Right renal pelvis (tissue), 4 donors: ENCODE results near the gene GGA1. TPM values are rescaled to one million over a fixed set of nuclear protein-coding genes. Genes with fewer than 3 reads are reported as not detected.

Source experiments
- DNase-seq, 4 donors: peaks; one replicate each; pipeline ENCODE4 v3.0.0-alpha.2; 2013; ENCODE audit warnings: low read depth in 4 of 4, low spot score in 3 of 4, missing footprints in 1 of 4
- polyA plus RNA-seq, 4 donors: library from polyadenylated mRNA; unstranded; fragments of 120-200 nt; gene quantifications; one replicate each; pipeline ENCODE4 v1.2.1, GENCODE V29; 2013; ENCODE audit not compliant: insufficient read length in 4 of 4

GGA1 gene
- polyA plus RNA-seq: 10 to 100 TPM; 39.6 to 53.9 (median 50.0) TPM

- peak; percentile 90 to 94 (median 92) for DNase-seq
These were observed at the start of gene GGA1 for GRCh38 chr22:37608477-37609239. Gene GGA1 (plus strand): TSS chr22:37608834. CDS start chr22:37608861, 27 bp downstream.

- DNase-seq: no peak
These were observed 49.1 kb upstream of the GGA1 start for GRCh38 chr22:37559521-37559900.

GRCh38 chr22:37559901-37560607 lies 48.6 kb upstream of the GGA1 start, which contains the start of gene CDC42EP1:
Gene CDC42EP1 (plus strand): TSS chr22:37560480. CDS start chr22:37566350, 5,870 bp downstream.
- DNase-seq: no peak

GRCh38 chr22:37560608-37561211 lies 47.9 kb upstream of the GGA1 start:
- no peak for DNase-seq

GRCh38 chr22:37561212-37562048 lies 47.2 kb upstream of the GGA1 start:
- peak; percentile 86 to 88 (median 87) for DNase-seq

GRCh38 chr22:37562049-37562875 lies 46.4 kb upstream of the GGA1 start:
- no peak for DNase-seq

- no peak for DNase-seq
These were observed 45.2 kb upstream of the GGA1 start for GRCh38 chr22:37563153-37564081.

GRCh38 chr22:37564111-37564711 lies 44.4 kb upstream of the GGA1 start:
- DNase-seq: no peak

GRCh38 chr22:37565830-37566229 lies 42.8 kb upstream of the GGA1 start:
- DNase-seq: no peak

- DNase-seq: no peak
These were observed 42.3 kb upstream of the GGA1 start for GRCh38 chr22:37566329-37566837.

- no peak for DNase-seq
These were observed 41.5 kb upstream of the GGA1 start for GRCh38 chr22:37566903-37567798.

GRCh38 chr22:37568012-37568411 lies 40.6 kb upstream of the GGA1 start:
- DNase-seq: no peak

- DNase-seq: no peak
These were observed 40.1 kb upstream of the GGA1 start for GRCh38 chr22:37568448-37569008.

GRCh38 chr22:37569009-37569920 lies 39.4 kb upstream of the GGA1 start:
- no peak for DNase-seq

GRCh38 chr22:37569921-37570660 lies 38.5 kb upstream of the GGA1 start:
- no peak for DNase-seq
